Embryonic facial prominence (tissue), 1 donor: ENCODE measurements around the gene SLC25A20.
A peak's percentile ranks its signal among the peaks of the same experiment; 100 is the strongest.

Source experiments
- DNase-seq: peaks from one replicate; pipeline ENCODE4 v3.0.0-alpha.2; 2016; ENCODE audit errors: extremely low spot score

Gene SLC25A20

GRCh38 chr3:48897460-48898376 lies 964 bp downstream of the SLC25A20 start:
- DNase-seq: no peak

GRCh38 chr3:48896936-48897335 lies 1.7 kb downstream of the SLC25A20 start:
- DNase-seq: no peak

GRCh38 chr3:48894516-48894915 lies 4.2 kb downstream of the SLC25A20 start:
- DNase-seq: no peak

GRCh38 chr3:48891606-48892005 lies 7.1 kb downstream of the SLC25A20 start:
- no peak for DNase-seq

- DNase-seq: no peak
These were observed 12.9 kb downstream of the SLC25A20 start for GRCh38 chr3:48885753-48886152.

GRCh38 chr3:48881652-48882114 lies 17.0 kb downstream of the SLC25A20 start:
- DNase-seq: no peak

GRCh38 chr3:48881006-48881405 lies 17.7 kb downstream of the SLC25A20 start:
- no peak for DNase-seq

- DNase-seq: no peak
These were observed 18.7 kb downstream of the SLC25A20 start for GRCh38 chr3:48879994-48880377.

- no peak for DNase-seq
These were observed 19.2 kb downstream of the SLC25A20 start for GRCh38 chr3:48879307-48879993.

GRCh38 chr3:48877671-48878070 lies 21.0 kb downstream of the SLC25A20 start:
- DNase-seq: no peak

GRCh38 chr3:48863122-48863521 lies 35.6 kb downstream of the SLC25A20 start:
- DNase-seq: no peak

- no peak for DNase-seq
These were observed 39.5 kb downstream of the SLC25A20 start for GRCh38 chr3:48859206-48859605.

- no peak for DNase-seq
These were observed 40.0 kb downstream of the SLC25A20 start for GRCh38 chr3:48858709-48859108.

GRCh38 chr3:48857641-48858040 lies 41.0 kb downstream of the SLC25A20 start:
- DNase-seq: no peak

GRCh38 chr3:48856469-48856868 lies 42.2 kb downstream of the SLC25A20 start:
- no peak for DNase-seq

GRCh38 chr3:48855681-48856447 lies 42.8 kb downstream of the SLC25A20 start:
- DNase-seq: no peak

GRCh38 chr3:48852151-48852550 lies 46.5 kb downstream of the SLC25A20 start:
- DNase-seq: no peak

- DNase-seq: no peak
These were observed 47.3 kb downstream of the SLC25A20 start for GRCh38 chr3:48851407-48851806.

GRCh38 chr3:48848816-48849515 lies 49.7 kb downstream of the SLC25A20 start:
- no peak for DNase-seq

GRCh38 chr3:48847504-48848423 lies 50.9 kb downstream of the SLC25A20 start, which contains the start of gene PRKAR2A:
Gene PRKAR2A, minus strand, starts transcription at chr3:48847874. Its CDS starts 278 bp downstream, at chr3:48847596.
- DNase-seq: peak; percentile 61
